RWPE1 (cell line): ENCODE results near the gene IL17C.

Experiments used
- CTCF ChIA-PET: fragments of 350-600 bp; sonication (Branson Sonifier 250); formaldehyde crosslinking; extraction: SDS; loops from one replicate; lab custom pipeline; 2021; lab: Yijun Ruan, JAX
- POLR2A ChIA-PET: fragments of 400-600 bp; formaldehyde crosslinking; extraction: SDS; loops from one replicate; lab custom pipeline; 2020; ENCODE audit warnings: antibody characterized with exemption; ENCODE audit not compliant: low non-redundant PET; lab: Yijun Ruan, JAX
- DNase-seq: peaks from one replicate; pipeline ENCODE4 v3.0.0; 2012; ENCODE audit warnings: low spot score
- H3K27ac ChIP-seq: fragments of 450-650 bp; 2 replicates; pipeline ENCODE4 v1.5.1; 2017
- TF ChIP-seq, protein P1 (sequence below): fragments of 450-650 bp; conservative IDR thresholded peaks from 2 replicates; pipeline ENCODE4 v1.5.1; 2017; ENCODE audit warnings: low read depth, mild to moderate bottlenecking

IL17C gene

DNA sequence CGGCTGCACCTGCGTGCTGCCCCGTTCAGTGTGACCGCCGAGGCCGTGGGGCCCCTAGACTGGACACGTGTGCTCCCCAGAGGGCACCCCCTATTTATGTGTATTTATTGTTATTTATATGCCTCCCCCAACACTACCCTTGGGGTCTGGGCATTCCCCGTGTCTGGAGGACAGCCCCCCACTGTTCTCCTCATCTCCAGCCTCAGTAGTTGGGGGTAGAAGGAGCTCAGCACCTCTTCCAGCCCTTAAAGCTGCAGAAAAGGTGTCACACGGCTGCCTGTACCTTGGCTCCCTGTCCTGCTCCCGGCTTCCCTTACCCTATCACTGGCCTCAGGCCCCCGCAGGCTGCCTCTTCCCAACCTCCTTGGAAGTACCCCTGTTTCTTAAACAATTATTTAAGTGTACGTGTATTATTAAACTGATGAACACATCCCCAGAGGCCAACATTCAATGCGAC lies 1.7 kb downstream of the IL17C start:
- ChIA-PET CTCF (interaction anchor here (0.7 kb wide), 1 partner anchor 9 kb away, joined by 3 read pairs; no protein-coding TSS in a partner anchor), POLR2A (no interaction called here)
- TF ChIP-seq, protein P1, sequence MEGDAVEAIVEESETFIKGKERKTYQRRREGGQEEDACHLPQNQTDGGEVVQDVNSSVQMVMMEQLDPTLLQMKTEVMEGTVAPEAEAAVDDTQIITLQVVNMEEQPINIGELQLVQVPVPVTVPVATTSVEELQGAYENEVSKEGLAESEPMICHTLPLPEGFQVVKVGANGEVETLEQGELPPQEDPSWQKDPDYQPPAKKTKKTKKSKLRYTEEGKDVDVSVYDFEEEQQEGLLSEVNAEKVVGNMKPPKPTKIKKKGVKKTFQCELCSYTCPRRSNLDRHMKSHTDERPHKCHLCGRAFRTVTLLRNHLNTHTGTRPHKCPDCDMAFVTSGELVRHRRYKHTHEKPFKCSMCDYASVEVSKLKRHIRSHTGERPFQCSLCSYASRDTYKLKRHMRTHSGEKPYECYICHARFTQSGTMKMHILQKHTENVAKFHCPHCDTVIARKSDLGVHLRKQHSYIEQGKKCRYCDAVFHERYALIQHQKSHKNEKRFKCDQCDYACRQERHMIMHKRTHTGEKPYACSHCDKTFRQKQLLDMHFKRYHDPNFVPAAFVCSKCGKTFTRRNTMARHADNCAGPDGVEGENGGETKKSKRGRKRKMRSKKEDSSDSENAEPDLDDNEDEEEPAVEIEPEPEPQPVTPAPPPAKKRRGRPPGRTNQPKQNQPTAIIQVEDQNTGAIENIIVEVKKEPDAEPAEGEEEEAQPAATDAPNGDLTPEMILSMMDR, result no peak
- no peak for DNase-seq
- H3K27ac ChIP-seq, result no peak overlapping the region

DNA sequence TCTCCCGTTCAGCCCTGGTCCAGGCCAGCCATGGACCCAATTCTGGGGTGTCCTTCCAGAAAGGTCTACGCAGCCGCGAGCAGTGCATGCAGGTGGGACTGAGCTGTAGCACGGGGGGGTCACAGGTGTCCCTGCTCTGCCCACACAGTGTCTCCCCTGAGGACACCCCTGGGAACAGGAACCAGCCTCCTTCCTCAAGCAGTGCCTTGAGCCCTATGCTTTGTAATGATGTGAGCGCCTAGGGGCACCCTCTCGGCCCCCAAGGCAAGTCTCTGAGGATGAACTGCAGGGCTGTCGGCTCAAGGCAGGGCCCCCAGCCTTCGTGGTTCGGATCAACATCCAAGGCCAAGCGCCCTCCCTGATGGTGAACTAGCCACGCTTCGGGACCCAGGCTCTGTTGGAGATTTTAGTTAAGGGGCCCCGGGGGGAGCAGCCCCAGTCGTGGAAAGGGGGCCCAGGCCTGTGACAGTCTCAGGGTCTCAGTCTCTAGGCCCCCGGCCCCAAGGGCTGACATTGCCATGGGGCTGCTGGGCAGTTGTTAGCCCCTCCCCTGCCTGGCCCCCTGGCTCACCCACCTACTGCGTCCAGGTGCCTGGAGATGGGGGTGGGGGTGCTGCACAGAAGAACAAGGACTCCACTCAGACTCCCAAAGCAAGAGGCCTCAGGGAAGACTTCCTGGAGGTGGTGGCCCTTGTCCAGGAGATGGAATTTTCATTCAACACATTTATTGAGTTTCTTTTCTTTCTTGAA lies 2.3 kb downstream of the IL17C start:
- no peak overlapping the region for H3K27ac ChIP-seq
- no peak for DNase-seq
- ChIA-PET CTCF (interaction anchor here (0.7 kb wide), 1 partner anchor 9 kb away, joined by 3 read pairs; no protein-coding TSS in a partner anchor), POLR2A (no interaction called here)
- TF ChIP-seq, protein P1, result no peak

DNA sequence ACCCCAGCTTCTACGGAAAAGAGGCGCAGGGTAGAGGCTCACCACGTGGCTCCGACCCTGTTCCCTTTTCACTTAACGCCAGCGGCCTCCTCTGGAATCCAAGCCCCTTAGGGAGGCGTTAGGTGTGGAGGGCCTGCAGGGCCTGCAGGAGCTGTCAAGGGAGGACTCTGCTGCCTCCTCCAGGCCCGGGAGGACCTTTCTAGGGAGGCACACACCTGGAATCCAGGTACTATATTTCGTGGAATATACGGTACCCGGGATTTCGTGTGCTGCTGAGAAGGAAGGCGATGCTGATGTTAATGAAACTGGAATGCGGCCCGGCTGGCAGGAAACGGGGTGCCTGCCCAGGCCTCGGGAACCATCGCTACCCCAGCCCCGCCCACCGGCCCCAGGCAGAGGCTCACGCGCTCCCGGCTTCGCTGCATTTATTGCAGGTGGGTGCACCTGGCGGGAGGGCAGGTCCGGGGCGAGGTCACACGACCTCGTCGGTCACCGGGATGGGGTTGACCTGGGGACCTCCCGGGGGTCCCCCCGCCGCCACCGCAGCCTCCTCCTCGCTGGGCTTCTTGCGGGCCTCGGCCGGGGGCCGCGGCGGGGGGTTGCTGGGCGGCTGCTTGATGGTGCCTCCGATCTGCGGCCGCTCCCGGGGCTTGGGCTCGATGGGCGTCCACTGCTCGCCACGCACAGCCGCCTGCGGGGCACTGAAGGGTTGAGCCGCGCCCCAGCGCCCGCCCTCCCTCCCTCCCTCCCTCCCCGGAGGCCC lies 4.7 kb downstream of the IL17C start:
- no peak overlapping the region for H3K27ac ChIP-seq
- POLR2A ChIA-PET, result no interaction called here
- CTCF ChIA-PET, result interaction anchor here (0.6 to 0.7 kb wide), 2 partner anchors 72 to 106 kb away, joined by 3 read pairs; no protein-coding TSS in a partner anchor
- no peak for DNase-seq
- TF ChIP-seq, protein P1, result no peak

DNA sequence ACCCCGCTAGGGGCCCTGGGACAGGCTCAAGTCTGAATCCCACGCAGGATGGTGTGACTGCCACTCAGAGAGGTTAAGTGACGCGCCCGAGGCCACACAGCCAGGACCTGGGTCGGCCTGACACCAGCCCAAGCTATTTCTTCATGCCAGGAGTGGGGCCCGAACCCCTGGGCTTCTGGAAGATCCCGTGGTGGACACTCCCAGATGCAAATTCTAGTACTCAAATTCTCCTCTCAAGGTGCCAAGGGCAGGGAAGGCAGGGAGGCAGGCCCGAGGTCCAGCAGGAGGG lies 5.2 kb downstream of the IL17C start:
- H3K27ac ChIP-seq, result no peak overlapping the region
- TF ChIP-seq, protein P1, result no peak
- CTCF ChIA-PET, result interaction anchor here (0.7 kb wide), 1 partner anchor 71 kb away, joined by 3 read pairs; no protein-coding TSS in a partner anchor
- DNase-seq, result no peak
- POLR2A ChIA-PET, result no interaction called here

DNA sequence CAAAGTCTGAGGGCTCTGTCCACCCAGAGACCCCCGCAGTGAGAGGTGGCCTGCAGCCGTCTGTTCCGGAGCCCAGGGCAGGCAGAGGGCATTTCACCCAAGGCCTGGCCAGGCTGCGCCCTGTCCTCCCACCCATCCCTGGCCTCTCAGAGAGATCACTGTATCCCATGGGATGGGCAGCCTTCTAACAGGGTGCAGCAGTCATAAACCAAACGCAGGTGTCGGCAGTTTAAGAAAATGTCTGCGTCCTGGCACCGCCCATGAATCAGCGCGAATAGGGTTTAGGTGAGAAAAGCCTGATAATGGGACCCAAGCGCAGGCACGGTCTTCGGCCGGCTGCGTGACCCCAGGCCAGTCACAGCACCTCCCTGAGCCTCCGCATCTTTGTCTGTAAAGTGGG lies 7.1 kb downstream of the IL17C start:
- ChIA-PET POLR2A (no interaction called here), CTCF (no interaction called here)
- no peak for DNase-seq
- H3K27ac ChIP-seq, result no peak overlapping the region
- TF ChIP-seq, protein P1, result no peak

DNA sequence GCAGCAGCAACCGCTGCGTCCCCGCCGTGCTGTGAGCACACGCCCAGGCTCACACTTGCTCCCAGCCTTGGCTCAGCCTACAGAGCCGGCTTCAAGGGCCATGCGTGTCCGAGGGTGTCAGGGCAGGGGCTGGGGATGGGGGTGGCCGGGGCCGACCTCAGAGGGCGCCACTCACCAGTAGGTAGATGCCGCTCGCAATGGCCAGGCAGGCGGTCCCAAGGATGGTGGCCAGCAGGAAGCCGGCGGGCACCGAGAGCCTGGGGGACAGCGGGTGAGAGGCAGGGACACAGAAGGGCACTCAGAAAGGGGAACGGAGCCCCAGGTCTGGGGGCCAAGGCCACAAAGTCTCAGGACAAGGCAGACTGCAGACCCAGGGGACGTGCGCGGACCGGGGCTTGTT lies 7.6 kb downstream of the IL17C start:
- no peak overlapping the region for H3K27ac ChIP-seq
- TF ChIP-seq, protein P1, result no peak
- POLR2A ChIA-PET, result no interaction called here
- no peak for DNase-seq
- CTCF ChIA-PET, result no interaction called here
